Hepatocyte (in vitro differentiated cells): Measurements from ENCODE around the gene COL7A1. TPM values are rescaled to one million over a fixed set of nuclear protein-coding genes. Genes with fewer than 3 reads are reported as not detected.

ENCODE experiments used
- DNase-seq: peaks from one replicate; pipeline ENCODE4 v3.0.0-alpha.2; 2016; ENCODE audit warnings: low spot score
- H2AFZ ChIP-seq: fragments of 200-600 bp; sonication (generic); 2 replicates; pipeline ENCODE4 v1.6.0; 2016; ENCODE audit warnings: antibody characterized with exemption, mild to moderate bottlenecking
- H3K27ac ChIP-seq: fragments of 200-600 bp; sonication (generic); 2 replicates; pipeline ENCODE4 v1.5.1; 2016; ENCODE audit warnings: mild to moderate bottlenecking
- H3K27me3 ChIP-seq: fragments of 200-600 bp; sonication (generic); 2 replicates; pipeline ENCODE4 v1.6.1; 2016
- H3K36me3 ChIP-seq: fragments of 200-600 bp; sonication (generic); replicated peaks from 2 replicates; pipeline ENCODE4 v1.5.1; 2016; ENCODE audit warnings: low read depth; ENCODE audit not compliant: insufficient read depth
- H3K4me1 ChIP-seq: fragments of 200-600 bp; sonication (generic); 2 replicates; pipeline ENCODE4 v1.5.1; 2016; ENCODE audit warnings: mild to moderate bottlenecking, moderate library complexity; ENCODE audit not compliant: insufficient read depth
- H3K4me2 ChIP-seq: fragments of 200-600 bp; sonication (generic); 2 replicates; pipeline ENCODE4 v1.6.0; 2016
- H3K4me3 ChIP-seq: fragments of 200-600 bp; sonication (generic); 2 replicates; pipeline ENCODE4 v1.5.1; 2016; ENCODE audit warnings: mild to moderate bottlenecking
- H3K79me2 ChIP-seq: fragments of 200-600 bp; sonication (generic); 2 replicates; pipeline ENCODE4 v1.6.0; 2017; ENCODE audit warnings: mild to moderate bottlenecking
- H3K9me2 ChIP-seq: fragments of 200-600 bp; sonication (generic); replicated peaks from 2 replicates; pipeline ENCODE4 v1.6.0; 2017; ENCODE audit warnings: mild to moderate bottlenecking; ENCODE audit not compliant: insufficient read depth
- H3K9me3 ChIP-seq: fragments of 200-600 bp; sonication (generic); 2 replicates; pipeline ENCODE4 v1.5.1; 2016; ENCODE audit warnings: low read depth, mild to moderate bottlenecking
- H4K20me1 ChIP-seq: fragments of 200-600 bp; sonication (generic); 2 replicates; pipeline ENCODE4 v1.6.0; 2016; ENCODE audit warnings: mild to moderate bottlenecking; ENCODE audit not compliant: insufficient read depth, poor library complexity, severe bottlenecking
- EZH2 ChIP-seq: fragments of 200-600 bp; sonication (generic); IDR thresholded peaks from 2 replicates; pipeline ENCODE4 v1.6.1; 2016; ENCODE audit warnings: antibody characterized with exemption, mild to moderate bottlenecking, borderline replicate concordance
- EZH2phosphoT487 ChIP-seq: fragments of 200-600 bp; sonication (generic); IDR thresholded peaks from one replicate; pipeline ENCODE4 v1.6.1; 2018; ENCODE audit warnings: antibody characterized with exemption, mild to moderate bottlenecking, low read depth, moderate library complexity; ENCODE audit not compliant: unreplicated experiment, severe bottlenecking
- WGBS: methylation state at CpG from one replicate; pipeline ENCODE4 v1.1.6; 2016; ENCODE audit warnings: low lambda C conversion rate; ENCODE audit errors: missing lambda C conversion rate; 5-methylcytosine and 5-hydroxymethylcytosine counted together
- polyA plus RNA-seq: library from polyadenylated mRNA; unstranded; fragments of >200 nt; fragmentation: Nextera tagmentation; extraction: Ambion mirVana; gene quantifications from 2 replicates; pipeline ENCODE4 v1.2.1, GENCODE V29; 2016
- total RNA-seq: library from RNA; depleted of rRNA; stranded (reverse); fragments of >200 nt; gene quantifications from 2 replicates; pipeline ENCODE4 v1.2.3, GENCODE V29; 2014
- TF ChIP-seq, protein P1 (sequence below): fragments of 200-600 bp; sonication (generic); IDR thresholded peaks from 2 replicates; pipeline ENCODE4 v1.5.1; 2016; ENCODE audit warnings: antibody characterized with exemption, mild to moderate bottlenecking; ENCODE audit not compliant: poor library complexity

The COL7A1 gene
- total and polyA plus RNA-seq, 2 experiments from 2014 or later: 17.4 to 19.6 TPM

DNA sequence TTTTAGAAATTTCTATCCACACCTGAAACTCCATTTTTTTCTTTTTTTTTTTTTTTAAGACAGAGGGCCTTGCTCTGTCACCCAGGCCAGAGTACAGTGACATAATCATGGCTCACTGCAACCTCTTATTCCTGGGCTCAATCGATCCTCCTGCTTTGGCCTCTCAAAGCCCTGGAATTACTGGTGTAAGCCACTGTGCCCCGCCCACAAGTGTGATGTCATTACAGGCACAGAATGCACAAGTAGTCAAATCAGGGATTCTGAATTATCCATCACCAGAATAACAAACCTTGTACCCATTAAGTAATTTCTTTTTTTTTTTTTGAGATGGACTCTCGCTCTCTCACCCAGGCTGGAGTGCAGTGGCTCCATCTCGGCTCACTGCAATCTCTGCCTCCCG lies 12.4 kb upstream of the COL7A1 start:
- TF ChIP-seq EZH2phosphoT487: no peak
- no peak for TF ChIP-seq EZH2
- TF ChIP-seq, protein P1, sequence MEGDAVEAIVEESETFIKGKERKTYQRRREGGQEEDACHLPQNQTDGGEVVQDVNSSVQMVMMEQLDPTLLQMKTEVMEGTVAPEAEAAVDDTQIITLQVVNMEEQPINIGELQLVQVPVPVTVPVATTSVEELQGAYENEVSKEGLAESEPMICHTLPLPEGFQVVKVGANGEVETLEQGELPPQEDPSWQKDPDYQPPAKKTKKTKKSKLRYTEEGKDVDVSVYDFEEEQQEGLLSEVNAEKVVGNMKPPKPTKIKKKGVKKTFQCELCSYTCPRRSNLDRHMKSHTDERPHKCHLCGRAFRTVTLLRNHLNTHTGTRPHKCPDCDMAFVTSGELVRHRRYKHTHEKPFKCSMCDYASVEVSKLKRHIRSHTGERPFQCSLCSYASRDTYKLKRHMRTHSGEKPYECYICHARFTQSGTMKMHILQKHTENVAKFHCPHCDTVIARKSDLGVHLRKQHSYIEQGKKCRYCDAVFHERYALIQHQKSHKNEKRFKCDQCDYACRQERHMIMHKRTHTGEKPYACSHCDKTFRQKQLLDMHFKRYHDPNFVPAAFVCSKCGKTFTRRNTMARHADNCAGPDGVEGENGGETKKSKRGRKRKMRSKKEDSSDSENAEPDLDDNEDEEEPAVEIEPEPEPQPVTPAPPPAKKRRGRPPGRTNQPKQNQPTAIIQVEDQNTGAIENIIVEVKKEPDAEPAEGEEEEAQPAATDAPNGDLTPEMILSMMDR: no peak
- peak overlapping the region; percentile 87 for H3K4me2 ChIP-seq

DNA sequence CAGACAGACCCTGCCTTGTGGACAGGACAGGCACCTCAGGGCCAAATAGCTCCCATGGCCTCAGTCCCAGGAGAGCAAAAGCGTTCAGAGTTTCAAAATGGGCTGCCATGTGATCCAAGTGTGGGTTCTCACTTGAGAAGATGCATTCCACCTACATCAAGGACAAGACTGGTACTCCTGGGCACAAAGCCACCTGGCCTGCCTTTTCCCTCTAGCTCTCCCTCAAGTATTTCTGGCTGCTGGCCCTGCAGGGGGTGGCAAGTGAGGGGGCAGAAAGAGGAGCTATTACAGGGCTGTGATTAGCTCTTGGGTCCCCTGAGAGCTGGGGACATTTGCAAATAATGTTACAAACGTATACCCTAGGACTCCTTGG lies 6.5 kb upstream of the COL7A1 start:
- TF ChIP-seq, protein P1: no peak
- TF ChIP-seq EZH2 (no peak), EZH2phosphoT487 (no peak)
- WGBS: 86% methylated on average over 2 of the region's 2 CpGs
- no peaks in the 10 kb centered on the region for H4K20me1 ChIP-seq
- H3K27ac ChIP-seq: no peak overlapping the region
- H3K4me3 ChIP-seq: no peak overlapping the region
- H3K4me2 ChIP-seq: no peak overlapping the region
- no peak overlapping the region for H2AFZ ChIP-seq
- H3K79me2 ChIP-seq: peaks cover 8% of the 10 kb centered on the region
- H3K27me3 ChIP-seq: no peaks in the 10 kb centered on the region
- DNase-seq: no peak
- no peaks in the 10 kb centered on the region for H3K36me3 ChIP-seq
- peaks cover 26% of the 10 kb centered on the region for H3K4me1 ChIP-seq
- no peaks in the 10 kb centered on the region for H3K9me2 ChIP-seq
- no peaks in the 10 kb centered on the region for H3K9me3 ChIP-seq

More for the DNA sequence above, 12.4 kb upstream of the COL7A1 start:
- Histone ChIP-seq H3K36me3 (no peaks in the 10 kb centered on the region), H3K27me3 (no peaks in the 10 kb centered on the region), H3K4me1 (peaks cover 13% of the 10 kb centered on the region), H3K4me3 (no peak overlapping the region), H3K9me2 (no peaks in the 10 kb centered on the region), H2AFZ (no peak overlapping the region), H3K79me2 (peaks cover 38% of the 10 kb centered on the region), H3K27ac (no peak overlapping the region), H4K20me1 (no peaks in the 10 kb centered on the region), H3K9me3 (no peaks in the 10 kb centered on the region)
- WGBS: 85% methylated on average over 5 of the region's 5 CpGs
- no peak for DNase-seq

DNA sequence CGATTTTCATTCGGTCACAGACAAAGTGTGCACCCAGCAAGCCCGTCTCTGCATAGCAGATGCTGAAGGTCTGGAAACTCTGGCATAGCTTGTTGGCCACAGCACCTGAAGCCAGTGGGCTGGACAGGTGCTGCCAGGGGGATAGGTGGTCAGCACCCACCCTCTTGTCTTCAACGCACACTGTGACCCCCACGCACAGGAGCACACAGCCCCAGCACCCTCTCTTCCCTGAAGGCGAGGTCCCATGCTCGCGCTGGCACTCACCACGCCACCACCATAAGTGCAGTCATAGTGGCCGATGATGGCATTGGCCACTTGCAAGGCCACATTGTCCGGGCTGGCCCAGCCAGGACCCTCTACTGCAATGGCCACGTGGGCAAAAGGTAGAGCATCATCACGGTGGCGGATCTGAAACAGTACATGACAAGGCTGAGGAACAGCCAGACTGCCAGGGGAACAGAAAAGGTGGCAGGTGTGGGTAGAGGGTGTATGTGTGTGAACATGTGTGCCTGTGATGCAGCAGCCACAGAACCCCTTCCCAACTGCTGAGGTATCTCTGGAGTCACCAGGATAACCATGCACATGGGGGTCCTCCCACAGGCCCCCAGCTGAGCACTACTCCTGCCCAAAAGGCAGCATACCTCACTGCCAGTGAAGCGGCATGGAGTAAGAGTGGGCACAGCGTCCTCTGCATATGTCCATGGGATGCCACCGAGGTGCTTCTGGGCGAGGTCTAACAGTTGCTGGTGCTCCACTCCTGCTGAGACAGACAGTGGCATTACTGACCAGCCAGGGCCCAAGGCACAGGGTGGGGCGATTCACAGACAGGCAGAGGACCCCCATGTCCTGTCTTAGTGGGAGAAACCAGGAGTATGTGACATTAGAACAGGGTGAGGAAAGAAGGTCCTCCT lies 5.8 kb upstream of the COL7A1 start:
- H3K27ac ChIP-seq: no peak overlapping the region
- H3K9me2 ChIP-seq: no peaks in the 10 kb centered on the region
- no peak for DNase-seq
- H3K79me2 ChIP-seq: peaks cover 3% of the 10 kb centered on the region
- H3K4me3 ChIP-seq: no peak overlapping the region
- H4K20me1 ChIP-seq: no peaks in the 10 kb centered on the region
- TF ChIP-seq EZH2phosphoT487 (no peak), EZH2 (no peak)
- TF ChIP-seq, protein P1: no peak
- no peak overlapping the region for H2AFZ ChIP-seq
- no peaks in the 10 kb centered on the region for H3K9me3 ChIP-seq
- H3K4me2 ChIP-seq: no peak overlapping the region
- 93% methylated on average over 19 of the region's 19 CpGs for WGBS
- no peaks in the 10 kb centered on the region for H3K27me3 ChIP-seq
- H3K36me3 ChIP-seq: no peaks in the 10 kb centered on the region
- H3K4me1 ChIP-seq: peaks cover 32% of the 10 kb centered on the region
